SKM-1 treated with dmso at 0.1 percent for 144 hours (cell line): ENCODE measurements around the gene MCC.
A peak's percentile ranks its signal among the peaks of the same experiment; 100 is the strongest.

Experiments
- DNase-seq: peaks from one replicate; lab custom pipeline; 2025; ENCODE audit not compliant: unreplicated experiment; lab: John Stamatoyannopoulos, UW

MCC gene

GRCh38 chr5:113253037-113253436 lies 235.2 kb downstream of the MCC start:
- DNase-seq, result no peak

- no peak for DNase-seq
These were observed 236.2 kb downstream of the MCC start for GRCh38 chr5:113252066-113252465.

GRCh38 chr5:113250341-113250953 lies 237.8 kb downstream of the MCC start:
- no peak for DNase-seq

- no peak for DNase-seq
These were observed 239.0 kb downstream of the MCC start for GRCh38 chr5:113249206-113249605.

GRCh38 chr5:113246361-113246870 lies 241.8 kb downstream of the MCC start:
- DNase-seq, result peak; percentile 56

- no peak for DNase-seq
These were observed 242.6 kb downstream of the MCC start for GRCh38 chr5:113245427-113246225.

GRCh38 chr5:113244966-113245365 lies 243.3 kb downstream of the MCC start:
- DNase-seq, result no peak

GRCh38 chr5:113243349-113243664 lies 244.9 kb downstream of the MCC start:
- DNase-seq, result no peak

GRCh38 chr5:113242481-113243348 lies 245.5 kb downstream of the MCC start:
- DNase-seq, result no peak

- no peak for DNase-seq
These were observed 247.1 kb downstream of the MCC start for GRCh38 chr5:113240951-113241726.

GRCh38 chr5:113240032-113240431 lies 248.2 kb downstream of the MCC start:
- no peak for DNase-seq

GRCh38 chr5:113237893-113238292 lies 250.4 kb downstream of the MCC start:
- DNase-seq, result no peak

- DNase-seq, result no peak
These were observed 251.5 kb downstream of the MCC start for GRCh38 chr5:113236536-113237288.

- no peak for DNase-seq
These were observed 252.4 kb downstream of the MCC start for GRCh38 chr5:113235884-113236283.

- DNase-seq, result no peak
These were observed 253.7 kb downstream of the MCC start for GRCh38 chr5:113234546-113234945.

- DNase-seq, result no peak
These were observed 254.6 kb downstream of the MCC start for GRCh38 chr5:113233606-113234005.

- no peak for DNase-seq
These were observed 255.6 kb downstream of the MCC start for GRCh38 chr5:113232667-113233066.

- DNase-seq, result no peak
These were observed 256.0 kb downstream of the MCC start for GRCh38 chr5:113232221-113232620.

GRCh38 chr5:113231653-113232000 lies 256.6 kb downstream of the MCC start:
- no peak for DNase-seq
